Glutamatergic neuron (in vitro differentiated cells): ENCODE measurements around the gene ASIC4. TPM values are rescaled to one million over a fixed set of nuclear protein-coding genes. Genes with fewer than 3 reads are reported as not detected.
A peak's percentile ranks its signal among the peaks of the same experiment; 100 is the strongest.

Experiments used
- DNase-seq: peaks from one replicate; pipeline ENCODE4 v3.0.0; 2022
- H3K27ac Mint-ChIP-seq: one replicate; pipeline ENCODE4 v1.8.0; 2020; ENCODE audit warnings: mild to moderate bottlenecking, mixed read lengths, inconsistent platforms; ENCODE audit not compliant: unreplicated experiment
- H3K27me3 Mint-ChIP-seq: one replicate; pipeline ENCODE4 v1.8.0; 2020; ENCODE audit warnings: mild to moderate bottlenecking, moderate library complexity, mixed read lengths, inconsistent platforms; ENCODE audit not compliant: unreplicated experiment
- H3K36me3 Mint-ChIP-seq: one replicate; pipeline ENCODE4 v1.8.0; 2020; ENCODE audit warnings: mild to moderate bottlenecking, mixed read lengths, inconsistent platforms; ENCODE audit not compliant: unreplicated experiment
- H3K4me1 Mint-ChIP-seq: one replicate; pipeline ENCODE4 v1.8.0; 2020; ENCODE audit warnings: mild to moderate bottlenecking, low read depth, mixed read lengths, inconsistent platforms; ENCODE audit not compliant: unreplicated experiment
- H3K4me3 Mint-ChIP-seq: one replicate; pipeline ENCODE4 v1.8.0; 2020; ENCODE audit warnings: mild to moderate bottlenecking, mixed read lengths, inconsistent platforms; ENCODE audit not compliant: unreplicated experiment
- H3K9me3 Mint-ChIP-seq: one replicate; pipeline ENCODE4 v1.8.0; 2020; ENCODE audit warnings: mild to moderate bottlenecking, moderate library complexity, mixed read lengths, inconsistent platforms; ENCODE audit not compliant: unreplicated experiment
- CTCF ChIP-seq: fragments of 200-600 bp; sonication (generic); IDR thresholded peaks from one replicate; pipeline ENCODE4 v1.5.0; 2021; ENCODE audit not compliant: partially characterized antibody, unreplicated experiment
- total RNA-seq: library from RNA; stranded (reverse); fragmentation: NEBNext Ultra II Directional; extraction: Animal tissue kit (Norgen Biotek cat#: 25700); gene quantifications from one replicate; pipeline ENCODE4 v1.2.1, GENCODE V29; 2021; ENCODE audit not compliant: unreplicated experiment

The ASIC4 gene
- total RNA-seq, 1 donor from 2014 or later, result 5.4 TPM

GRCh38 chr2:219538956-219539788, 24.9 kb downstream of the ASIC4 start:
- H3K27me3 Mint-ChIP-seq, result peaks cover 4% of the 10 kb centered on the region
- DNase-seq, result peak; percentile 15
- peaks cover 30% of the 10 kb centered on the region for H3K4me1 Mint-ChIP-seq
- H3K9me3 Mint-ChIP-seq, result peaks cover 13% of the 10 kb centered on the region
- no peak overlapping the region for H3K4me3 Mint-ChIP-seq
- H3K27ac Mint-ChIP-seq, result peak overlapping the region; percentile 73
- no peak for TF ChIP-seq CTCF
- H3K36me3 Mint-ChIP-seq, result no peaks in the 10 kb centered on the region

GRCh38 chr2:219539926-219540678, 25.8 kb downstream of the ASIC4 start:
- H3K27me3 Mint-ChIP-seq, result peaks cover 12% of the 10 kb centered on the region
- H3K27ac Mint-ChIP-seq, result no peak overlapping the region
- H3K4me1 Mint-ChIP-seq, result peaks cover 33% of the 10 kb centered on the region
- peaks cover 22% of the 10 kb centered on the region for H3K9me3 Mint-ChIP-seq
- no peak for DNase-seq
- H3K36me3 Mint-ChIP-seq, result peaks cover 8% of the 10 kb centered on the region
- H3K4me3 Mint-ChIP-seq, result no peak overlapping the region
- TF ChIP-seq CTCF, result no peak

- DNase-seq, result no peak
- Mint-ChIP-seq H3K27me3 (peaks cover 12% of the 10 kb centered on the region), H3K4me1 (peaks cover 30% of the 10 kb centered on the region), H3K27ac (peak overlapping the region; percentile 74), H3K36me3 (peaks cover 8% of the 10 kb centered on the region), H3K9me3 (peaks cover 18% of the 10 kb centered on the region), H3K4me3 (peak overlapping the region; percentile 46)
- TF ChIP-seq CTCF, result no peak
Observed at GRCh38 chr2:219540784-219541504, 26.7 kb downstream of the ASIC4 start.

- H3K27me3 Mint-ChIP-seq, result peaks cover 12% of the 10 kb centered on the region
- H3K36me3 Mint-ChIP-seq, result peaks cover 8% of the 10 kb centered on the region
- TF ChIP-seq CTCF, result peak; percentile 100
- no peak overlapping the region for H3K27ac Mint-ChIP-seq
- H3K4me1 Mint-ChIP-seq, result peaks cover 32% of the 10 kb centered on the region
- no peak overlapping the region for H3K4me3 Mint-ChIP-seq
- H3K9me3 Mint-ChIP-seq, result peaks cover 21% of the 10 kb centered on the region
- peak; percentile 92 for DNase-seq
Observed at GRCh38 chr2:219541611-219542180, 27.4 kb downstream of the ASIC4 start.
